NCI-H2029 (cell line): ENCODE data around the gene PTDSS2.
"Not testable (repeated sequence)": the region's sequence is repeated elsewhere in the genome, so short reads cannot be mapped to it uniquely, and the experiment has no call there.

Experiments used
- DNase-seq: peaks from one replicate; lab custom pipeline; 2025; lab: John Stamatoyannopoulos, UW

Gene PTDSS2

GRCh38 chr11:449889-450808 lies at the start of gene PTDSS2:
TSS of gene PTDSS2 (plus strand) at chr11:450279. CDS start at chr11:450456, 177 bp downstream.
- DNase-seq, result peak; percentile 95

GRCh38 chr11:401196-401595 lies 48.9 kb upstream of the PTDSS2 start:
- not testable (repeated sequence) for DNase-seq

- no peak for DNase-seq
These were observed 46.9 kb upstream of the PTDSS2 start for GRCh38 chr11:403021-403760.

GRCh38 chr11:403761-404431 lies 46.2 kb upstream of the PTDSS2 start:
- DNase-seq, result no peak

GRCh38 chr11:404551-405264 lies 45.4 kb upstream of the PTDSS2 start:
- DNase-seq, result no peak

DNA sequence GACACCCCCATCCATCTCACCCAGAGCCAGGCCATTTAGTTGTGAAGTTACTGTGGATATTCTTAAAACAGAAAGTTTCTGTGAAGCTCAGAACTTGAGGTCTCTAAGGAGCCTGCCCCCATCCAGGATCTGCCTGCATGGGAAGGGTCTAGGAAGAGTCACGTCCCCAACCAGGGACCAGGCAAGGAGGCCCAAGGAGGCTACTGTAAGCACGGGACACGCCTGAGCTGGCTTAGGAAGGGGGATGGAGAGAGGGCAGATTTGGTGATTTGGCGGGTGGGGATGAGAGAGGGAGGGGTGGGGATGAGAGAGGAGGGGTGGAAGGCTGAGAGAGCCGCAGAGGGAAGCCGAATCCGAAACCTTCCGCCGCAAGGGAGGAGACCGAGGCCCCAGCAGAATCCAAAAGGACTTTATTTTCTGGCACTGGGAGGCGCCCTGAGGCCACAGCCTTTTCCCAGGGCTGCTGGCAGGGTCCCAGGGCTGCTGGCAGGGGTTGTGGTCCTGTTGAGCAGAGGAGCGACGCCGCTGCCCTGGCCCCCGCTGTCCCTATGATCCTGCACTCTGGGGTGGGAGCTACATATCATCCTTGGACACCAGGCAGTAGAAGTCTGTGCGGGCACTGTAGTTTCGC lies 44.6 kb upstream of the PTDSS2 start:
- DNase-seq, result no peak

DNA sequence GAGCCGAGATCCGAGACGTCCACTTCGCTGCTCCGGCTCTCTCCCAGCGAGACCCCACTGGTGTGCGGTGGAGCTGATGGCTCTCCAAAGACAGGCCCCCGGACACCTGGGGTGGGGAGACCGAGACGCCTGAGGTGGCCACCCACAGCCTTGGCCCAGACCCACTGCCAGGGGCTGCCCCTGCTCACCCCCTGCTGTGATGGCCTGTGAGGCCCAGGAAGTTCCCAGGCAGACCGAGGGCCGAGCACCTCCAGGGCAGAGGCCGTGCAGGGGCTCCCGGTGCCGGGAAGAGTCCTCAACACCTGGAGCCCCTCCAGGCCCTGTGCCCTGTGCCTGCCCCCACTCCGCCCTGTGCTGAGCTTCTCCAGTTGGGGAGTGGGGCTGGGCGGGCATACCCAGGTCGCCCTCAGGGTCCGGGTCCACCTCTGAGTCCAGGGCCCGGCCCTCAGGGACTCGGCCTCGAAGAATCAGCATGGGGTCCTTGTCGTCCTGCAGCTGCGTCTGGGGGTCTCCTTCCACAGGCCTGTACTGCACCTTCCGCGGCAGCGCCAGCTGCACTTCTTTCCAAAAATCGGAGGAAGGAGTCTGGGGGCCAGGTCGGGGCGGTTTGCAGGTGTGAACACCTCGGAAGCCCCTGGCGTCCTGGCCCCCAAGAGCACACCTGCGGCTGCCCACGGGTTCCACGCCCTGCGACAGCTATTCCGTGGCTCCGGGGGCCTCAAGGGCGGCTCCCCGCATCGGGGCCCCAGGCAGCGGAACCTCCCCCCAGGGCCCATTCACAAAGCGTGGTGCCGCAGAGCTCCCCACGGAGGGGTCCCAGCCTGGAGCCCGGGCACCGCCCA lies 43.9 kb upstream of the PTDSS2 start:
- no peak for DNase-seq

DNA sequence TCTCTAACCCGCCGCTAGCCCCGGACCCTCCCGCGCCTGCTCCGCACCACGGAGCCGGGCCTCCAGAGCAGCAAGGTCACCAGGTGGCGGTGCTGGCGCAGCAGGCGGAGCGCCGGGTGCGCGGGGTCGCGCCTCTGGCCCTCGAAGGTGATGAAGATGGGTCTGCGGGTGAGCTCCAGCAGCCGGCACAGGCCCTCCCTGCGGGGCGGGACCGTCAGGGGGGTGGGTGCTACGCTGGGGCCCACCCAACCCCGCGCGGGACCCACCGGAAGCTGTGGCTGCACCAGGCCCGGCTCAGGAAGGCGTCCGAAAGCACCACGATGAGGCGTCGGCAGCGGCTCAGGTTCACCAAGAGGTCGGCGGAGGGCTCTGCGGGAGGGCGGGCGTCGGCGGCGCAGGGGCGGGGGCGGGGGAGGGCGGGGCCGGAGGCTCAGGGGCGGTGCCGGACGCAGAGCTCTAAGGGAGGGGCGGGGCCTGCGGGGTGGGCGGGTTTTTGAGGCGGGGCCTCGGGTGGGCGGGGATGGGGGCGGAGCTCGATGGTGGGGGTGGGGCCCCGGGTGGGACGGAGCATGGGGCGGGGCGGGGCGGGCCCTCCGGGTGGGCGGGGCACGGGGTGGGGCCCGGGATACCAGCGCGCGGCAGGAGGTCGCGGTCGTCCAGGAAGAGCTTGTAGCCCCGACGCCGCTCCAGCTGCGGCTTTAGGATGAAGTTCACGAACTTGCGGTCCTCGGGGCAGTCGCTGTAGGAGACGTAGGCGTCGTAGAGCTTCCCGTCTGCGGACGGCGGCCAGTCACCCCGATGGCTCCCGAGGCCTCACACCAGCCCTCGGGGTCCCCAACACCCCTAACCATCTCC lies 43.1 kb upstream of the PTDSS2 start:
- DNase-seq, result peak; percentile 67

DNA sequence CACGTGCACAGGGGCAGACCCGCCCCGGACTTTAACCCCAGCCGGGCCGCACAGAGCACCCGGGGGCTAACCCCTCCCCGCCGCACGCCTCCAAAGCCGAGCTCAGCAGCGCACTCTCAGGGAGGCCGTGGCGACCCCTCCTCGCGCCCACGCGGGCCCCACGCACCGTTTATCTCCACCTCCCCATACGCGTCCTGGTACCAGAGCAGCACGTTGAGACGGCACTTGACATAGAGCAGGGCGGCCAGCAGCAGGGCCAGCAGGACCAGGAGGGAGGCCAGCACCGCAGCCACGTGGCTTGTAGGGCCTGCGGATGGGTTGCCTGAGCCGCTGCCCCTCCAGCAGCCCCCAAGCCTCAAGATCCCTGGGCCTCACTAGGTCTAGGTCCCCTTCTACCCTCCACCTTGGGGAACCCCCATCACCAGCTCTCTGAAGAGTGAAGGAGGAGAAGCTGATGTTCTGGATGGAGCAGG lies 42.4 kb upstream of the PTDSS2 start:
- DNase-seq, result no peak

- no peak for DNase-seq
These were observed 41.7 kb upstream of the PTDSS2 start for GRCh38 chr11:408154-409007.

DNA sequence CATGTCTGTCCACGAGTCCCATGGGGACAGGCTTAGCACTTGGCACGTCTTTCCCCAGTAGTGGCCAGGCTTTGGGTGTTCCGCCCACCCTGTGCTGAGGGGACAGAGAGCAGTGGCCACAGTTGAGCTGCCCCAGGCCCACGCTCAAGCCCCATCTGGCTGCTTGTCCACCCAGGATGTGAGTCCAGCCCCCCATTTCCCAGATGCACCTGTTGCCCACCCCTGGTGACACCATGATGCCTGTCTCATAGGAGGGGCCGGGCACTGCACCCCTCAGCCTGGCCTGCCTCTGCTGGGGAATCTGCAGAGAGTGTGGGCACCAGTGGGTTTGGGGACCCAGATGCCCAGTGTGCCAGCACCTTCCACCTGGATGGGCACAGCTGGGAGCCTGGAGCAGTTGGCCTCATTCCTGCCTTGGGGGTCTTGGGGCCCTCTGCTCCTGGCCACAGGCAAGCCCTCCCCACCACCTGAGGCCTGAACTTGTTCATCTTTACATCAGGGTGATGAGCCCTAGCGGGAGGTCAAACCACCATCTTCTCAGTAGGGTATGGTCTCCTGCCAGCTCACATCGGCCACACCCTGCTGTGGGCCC lies 41.0 kb upstream of the PTDSS2 start:
- DNase-seq, result no peak

- no peak for DNase-seq
These were observed 40.2 kb upstream of the PTDSS2 start for GRCh38 chr11:409600-410483.

DNA sequence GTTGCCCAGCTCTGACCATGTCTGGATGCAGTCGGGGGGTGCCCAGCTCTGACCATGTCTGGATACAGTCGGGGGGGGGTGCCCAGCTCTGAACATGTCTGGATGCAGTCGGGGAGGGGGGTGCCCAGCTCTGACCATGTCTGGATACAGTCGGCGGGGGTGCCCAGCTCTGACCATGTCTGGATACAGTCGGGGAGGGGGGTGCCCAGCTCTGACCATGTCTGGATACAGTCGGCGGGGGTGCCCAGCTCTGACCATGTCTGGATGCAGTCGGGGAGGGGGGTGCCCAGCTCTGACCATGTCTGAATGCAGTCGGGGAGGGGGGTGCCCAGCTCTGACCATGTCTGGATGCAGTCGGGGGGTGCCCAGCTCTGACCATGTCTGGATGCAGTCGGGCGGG lies 39.4 kb upstream of the PTDSS2 start:
- not testable (repeated sequence) for DNase-seq

DNA sequence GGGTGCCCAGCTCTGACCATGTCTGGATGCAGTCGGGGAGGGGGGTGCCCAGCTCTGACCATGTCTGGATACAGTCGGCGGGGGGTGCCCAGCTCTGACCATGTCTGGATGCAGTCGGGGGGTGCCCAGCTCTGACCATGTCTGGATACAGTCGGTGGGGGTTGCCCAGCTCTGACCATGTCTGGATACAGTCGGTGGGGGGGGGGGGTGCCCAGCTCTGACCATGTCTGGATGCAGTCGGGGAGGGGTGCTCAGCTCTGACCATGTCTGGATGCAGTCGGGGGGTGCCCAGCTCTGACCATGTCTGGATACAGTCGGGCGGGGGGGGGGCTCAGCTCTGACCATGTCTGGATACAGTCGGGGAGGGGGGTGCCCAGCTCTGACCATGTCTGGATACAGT lies 38.6 kb upstream of the PTDSS2 start:
- DNase-seq, result not testable (repeated sequence)

DNA sequence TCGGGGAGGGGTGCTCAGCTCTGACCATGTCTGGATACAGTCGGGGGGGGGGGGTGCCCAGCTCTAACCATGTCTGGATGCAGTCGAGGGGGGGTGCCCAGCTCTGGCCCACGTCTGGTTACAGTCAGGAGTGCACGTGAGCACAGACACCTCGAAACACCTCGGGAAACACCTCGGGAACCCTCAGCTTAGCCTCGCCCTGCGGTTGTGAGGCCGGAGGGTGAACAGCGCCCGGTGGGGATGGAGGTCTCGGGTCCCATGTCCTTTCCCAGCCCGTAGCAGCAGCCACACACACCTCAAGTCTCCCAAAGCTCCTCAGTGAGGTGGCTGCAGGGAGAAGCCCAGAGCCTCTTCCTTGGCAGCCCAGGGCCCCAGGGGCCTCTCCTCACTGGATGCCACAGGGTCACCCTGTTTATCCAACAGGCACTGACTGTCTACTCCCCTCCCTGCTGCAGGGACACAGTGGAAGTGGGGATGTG lies 37.4 kb upstream of the PTDSS2 start:
- DNase-seq, result no peak

GRCh38 chr11:413120-414081 lies 36.7 kb upstream of the PTDSS2 start:
- DNase-seq, result no peak
